ENCODE results near the gene CHD5. TPM values are rescaled to one million over a fixed set of nuclear protein-coding genes. Genes with fewer than 3 reads are reported as not detected.

The CHD5 gene
- total and polyA plus RNA-seq, 2 of the 13 experiments (the other 11 are each of a cell fraction or from before 2014, with no cell fraction given): 0.02 to 0.21 TPM

GRCh38 chr1:6158181-6158580 is 21.9 kb downstream of the CHD5 start (continued):
- TF ChIP-seq NR0B2 (CRISPR knock-in tag; IDR thresholded peaks at IDR 0.05) (no peak), FOXC1 (CRISPR knock-in tag; IDR thresholded peaks at IDR 0.05; ENCODE audit: borderline replicate concordance) (no peak), ZNF251 (CRISPR knock-in tag; IDR thresholded peaks at IDR 0.05) (no peak), ATM (IDR thresholded peaks at IDR 0.05; ENCODE audit: borderline replicate concordance) (no peak), BRCA1 (CRISPR knock-in tag; IDR thresholded peaks at IDR 0.05) (no peak)

DNA sequence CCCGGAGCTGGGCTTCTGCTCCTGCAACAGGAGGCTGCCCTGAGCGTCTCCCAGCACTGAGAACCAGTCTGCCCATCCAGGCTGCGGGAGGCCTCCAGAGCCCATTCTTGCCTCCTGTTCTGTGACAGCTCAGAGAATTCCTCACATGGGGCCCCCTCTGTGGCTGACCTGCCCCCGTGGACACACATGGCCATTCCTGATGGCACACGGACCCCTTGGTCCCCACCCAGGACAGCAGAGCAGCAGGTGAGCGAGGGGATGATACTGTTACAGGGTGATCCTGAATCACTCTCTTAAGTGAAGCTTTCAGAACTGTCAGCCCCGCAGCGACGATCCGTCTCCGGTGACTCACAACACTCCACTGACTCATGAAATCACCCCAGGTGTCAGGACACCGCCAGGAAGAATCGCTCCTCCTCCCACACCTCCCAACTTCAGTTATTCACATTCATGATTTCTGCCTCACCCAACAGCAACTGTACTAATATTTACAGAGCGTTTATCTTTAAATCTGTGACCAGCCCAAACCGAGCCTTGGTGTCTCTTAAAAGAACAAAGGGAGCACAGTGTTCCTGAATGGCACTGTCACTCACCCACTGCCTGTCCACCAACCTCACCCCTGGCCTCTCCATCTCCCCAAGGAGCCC is 22.5 kb downstream of the CHD5 start:
- FAIRE-seq (peak; percentile 90), DNase-seq (ENCODE audit: low spot score) (peak; percentile 89), ATAC-seq (peak; percentile 74)
- no peaks in the 10 kb centered on the region for H3K9me3 ChIP-seq (ENCODE audit: low read length)
- H3K27ac ChIP-seq (ENCODE audit: extremely low read length, insufficient read depth, low read length): no peak overlapping the region
- H3K27me3 ChIP-seq (ENCODE audit: control insufficient read depth in 1 of 2, insufficient read depth in 2 of 2, low read length in 2 of 2): peaks cover 20 to 60% of the 10 kb centered on the region in 2 experiments
- no TSS peak for BruUV-seq (replicated peaks)
- no peak overlapping the region for H2AFZ ChIP-seq (ENCODE audit: low read length)
- H3K4me3 ChIP-seq (replicated peaks in 1 of 3; ENCODE audit: insufficient read depth in 1 of 3, low read depth in 2 of 3, low read length in 3 of 3): peak overlapping the region in 1 of 3 experiments; percentile 20; a peak in 1 of 6 replicates
- no peaks in the 10 kb centered on the region for H3K79me2 ChIP-seq (ENCODE audit: insufficient read depth, low read length)
- H3K4me1 ChIP-seq (ENCODE audit: insufficient read depth, low read length): peaks cover 22% of the 10 kb centered on the region
- H4K20me1 ChIP-seq (ENCODE audit: insufficient read depth, low read length): peaks cover 3% of the 10 kb centered on the region
- in situ Hi-C loops (cut with HindIII; ENCODE audit: extremely low pct_ligation_motif_present, low pct_unique_long_range_greater_than_20kb) (no loop called here), intact Hi-C loops (cut with micrococcal nuclease; ENCODE audit: unreplicated experiment) (no loop called here)
- WGBS (ENCODE audit: low lambda C conversion rate): 8% methylated on average over 11 of the region's 15 CpGs
- peak overlapping the region; percentile 56 for H3K4me2 ChIP-seq (ENCODE audit: low read depth, low read length)
- ChIA-PET CTCF (ENCODE audit: low intra/inter-chr PET ratio, low total read pairs) (no interaction called here), POLR2A (interaction anchor here (1.1 kb wide), 1 partner anchor 19 kb away, joined by 3 read pairs; no protein-coding TSS in a partner anchor)
- no peaks in the 10 kb centered on the region for H3K36me3 ChIP-seq (replicated peaks in 1 of 2; ENCODE audit: control insufficient read depth in 1 of 2, insufficient read depth in 2 of 2, low read length in 2 of 2)
- no peak overlapping the region for H3K9ac ChIP-seq (ENCODE audit: insufficient read depth, low read depth, low read length)
- no peak for TF ChIP-seq TIGD3 (CRISPR knock-in tag; IDR thresholded peaks at IDR 0.05; ENCODE audit: borderline replicate concordance)
- TF ChIP-seq HMG20A (CRISPR knock-in tag; IDR thresholded peaks at IDR 0.05; ENCODE audit: borderline replicate concordance): peak; percentile 42; the same call in 1 of the 2 replicates
- TF ChIP-seq ZNF792 (CRISPR knock-in tag; IDR thresholded peaks at IDR 0.05): no peak
- no peak for TF ChIP-seq ZNF207 (IDR thresholded peaks at IDR 0.05; ENCODE audit: borderline replicate concordance)
- no peak for TF ChIP-seq FOXP1 (IDR thresholded peaks at IDR 0.05)
- 0 out of 2 replicates have a peak, but pooled peaks have one; percentile 14 for TF ChIP-seq FOXP1 (CRISPR knock-in tag; IDR thresholded peaks at IDR 0.05)
- TF ChIP-seq ISL2 (CRISPR knock-in tag; IDR thresholded peaks at IDR 0.05): 0 out of 2 replicates have a peak, but pooled peaks have one; percentile 35
- TF ChIP-seq GFI1 (CRISPR knock-in tag; IDR thresholded peaks at IDR 0.05; ENCODE audit: borderline replicate concordance): peak; percentile 36; the same call in 1 of the 2 replicates
- 0 out of 2 replicates have a peak, but pooled peaks have one; percentile 39 for TF ChIP-seq MAZ (IDR thresholded peaks at IDR 0.05; ENCODE audit: borderline replicate concordance, low read depth, low read length)
- no peak for TF ChIP-seq MAZ (CRISPR knock-in tag; IDR thresholded peaks at IDR 0.05; ENCODE audit: low read depth)
- TF ChIP-seq NR2F2 (IDR thresholded peaks at IDR 0.05; ENCODE audit: borderline replicate concordance, low read depth): no peak
- no peak for TF ChIP-seq GTF2F1 (IDR thresholded peaks at IDR 0.05; ENCODE audit: low read length)
- TF ChIP-seq IRF2 (CRISPR knock-in tag; IDR thresholded peaks at IDR 0.05): no peak
- TF ChIP-seq ZNF274 (CRISPR knock-in tag; IDR thresholded peaks at IDR 0.05): 0 out of 2 replicates have a peak, but pooled peaks have one; percentile 42
- TF ChIP-seq SOX13 (IDR thresholded peaks at IDR 0.05): peak; percentile 60; the same call in 1 of the 2 replicates
- peak in 1 of 2 experiments; percentile 57; a peak in 2 of 4 replicates for TF ChIP-seq SOX13 (CRISPR knock-in tag; conservative IDR thresholded peaks at IDR 0.05 in 1 of 2, IDR thresholded peaks at IDR 0.05 in 1 of 2)
- no peak for TF ChIP-seq ZFP62 (CRISPR knock-in tag; IDR thresholded peaks at IDR 0.05)

Data from HepG2 (cell line).